ENCODE measurements around the gene CHD2. TPM values are rescaled to one million over a fixed set of nuclear protein-coding genes. Genes with fewer than 3 reads are reported as not detected.

CHD2 gene
- total RNA-seq, 1 donor from 2014 or later: 61.2 TPM

- Histone ChIP-seq H3K4me3 (no peak overlapping the region), H3K27me3 (no peaks in the 10 kb centered on the region), H3K4me1 (no peaks in the 10 kb centered on the region), H3K27ac (no peak overlapping the region), H3K9me3 (no peaks in the 10 kb centered on the region), H3K36me3 (peaks cover 67 to 76% of the 10 kb centered on the region in 2 donors)
- no peak for DNase-seq (ENCODE audit: low spot score in 2 of 2)
- no peak for TF ChIP-seq CTCF (IDR thresholded peaks at IDR 0.05)
- intact Hi-C loops (cut with DNase I): no loop called here
Observed at GRCh38 chr15:92936138-92936537, 36.0 kb downstream of the CHD2 start.

GRCh38 chr15:92936693-92937092, 36.6 kb downstream of the CHD2 start:
- no peak for DNase-seq (ENCODE audit: low spot score in 2 of 2)
- Histone ChIP-seq H3K9me3 (no peaks in the 10 kb centered on the region), H3K27me3 (no peaks in the 10 kb centered on the region), H3K36me3 (peaks cover 65 to 78% of the 10 kb centered on the region in 2 donors), H3K4me3 (no peak overlapping the region), H3K4me1 (no peaks in the 10 kb centered on the region), H3K27ac (no peak overlapping the region)
- intact Hi-C loops (cut with DNase I): no loop called here
- TF ChIP-seq CTCF (IDR thresholded peaks at IDR 0.05): no peak

- H3K36me3 ChIP-seq: peaks cover 63 to 86% of the 10 kb centered on the region in 2 donors
- H3K4me3 ChIP-seq: no peak overlapping the region
- H3K27ac ChIP-seq: no peak overlapping the region
- no peak for DNase-seq (ENCODE audit: low spot score in 2 of 2)
- intact Hi-C loops (cut with DNase I): no loop called here
- no peaks in the 10 kb centered on the region for H3K27me3 ChIP-seq
- no peak for TF ChIP-seq CTCF (IDR thresholded peaks at IDR 0.05)
- no peaks in the 10 kb centered on the region for H3K9me3 ChIP-seq
- H3K4me1 ChIP-seq: no peaks in the 10 kb centered on the region
Observed at GRCh38 chr15:92937901-92938300, 37.8 kb downstream of the CHD2 start.

- no peaks in the 10 kb centered on the region for H3K27me3 ChIP-seq
- peaks cover 67 to 87% of the 10 kb centered on the region in 2 donors for H3K36me3 ChIP-seq
- H3K4me1 ChIP-seq: no peaks in the 10 kb centered on the region
- H3K4me3 ChIP-seq: no peak overlapping the region
- TF ChIP-seq CTCF (IDR thresholded peaks at IDR 0.05): peak in 1 of 3 experiments; percentile 11
- DNase-seq (ENCODE audit: low spot score in 2 of 2): no peak
- H3K9me3 ChIP-seq: no peaks in the 10 kb centered on the region
- no peak overlapping the region for H3K27ac ChIP-seq
- intact Hi-C loops (cut with DNase I): no loop called here
Observed at GRCh38 chr15:92938387-92938786, 38.3 kb downstream of the CHD2 start.

GRCh38 chr15:92941668-92942067, 41.5 kb downstream of the CHD2 start:
- Histone ChIP-seq H3K27me3 (no peaks in the 10 kb centered on the region), H3K27ac (no peak overlapping the region), H3K9me3 (no peaks in the 10 kb centered on the region), H3K4me3 (no peak overlapping the region), H3K4me1 (no peaks in the 10 kb centered on the region), H3K36me3 (peaks cover 75 to 95% of the 10 kb centered on the region in 2 donors)
- DNase-seq (ENCODE audit: low spot score in 2 of 2): no peak
- TF ChIP-seq CTCF (IDR thresholded peaks at IDR 0.05): no peak
- intact Hi-C loops (cut with DNase I): loop anchor here (5.0 kb wide), 1 partner anchor 66 kb away; no protein-coding TSS in a partner anchor

GRCh38 chr15:92942706-92943105, 42.6 kb downstream of the CHD2 start:
- intact Hi-C loops (cut with DNase I): loop anchor here (5.0 kb wide), 1 partner anchor 65 kb away; no protein-coding TSS in a partner anchor

More at GRCh38 chr15:92942706-92943105, 42.6 kb downstream of the CHD2 start:
- Histone ChIP-seq H3K27ac (no peak overlapping the region), H3K9me3 (peaks cover 0 to 1% of the 10 kb centered on the region in 2 donors), H3K4me1 (no peaks in the 10 kb centered on the region), H3K4me3 (no peak overlapping the region), H3K27me3 (no peaks in the 10 kb centered on the region), H3K36me3 (peaks cover 79 to 96% of the 10 kb centered on the region in 2 donors)
- TF ChIP-seq CTCF (IDR thresholded peaks at IDR 0.05): no peak
- no peak for DNase-seq (ENCODE audit: low spot score in 2 of 2)
